ENCODE measurements around the gene GPER1. TPM values are rescaled to one million over a fixed set of nuclear protein-coding genes. Genes with fewer than 3 reads are reported as not detected.

The GPER1 gene
- total RNA-seq, 1 experiment from 2014 or later: not detected

DNA sequence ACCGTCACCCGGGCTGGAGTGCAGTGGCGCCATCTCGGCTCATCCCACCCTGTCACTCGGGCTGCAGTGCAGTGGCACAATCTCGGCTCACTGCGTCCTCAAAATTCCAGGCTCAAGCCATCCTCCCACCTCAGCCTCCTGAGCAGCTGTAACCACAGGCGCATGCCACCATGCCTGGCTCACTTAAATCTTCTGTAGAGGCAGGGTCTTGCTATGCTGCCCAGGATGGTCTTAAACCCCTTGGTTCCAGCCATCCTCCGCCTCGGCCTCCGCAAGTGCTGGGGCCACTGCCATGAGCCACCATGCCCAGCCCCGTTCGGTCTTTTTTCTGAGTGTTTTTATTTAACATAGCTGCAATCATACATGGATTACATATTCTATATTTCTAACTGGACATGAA lies 41.5 kb downstream of the GPER1 start:
- H3K4me1 Mint-ChIP-seq: peaks cover 0 to 2% of the 10 kb centered on the region in 2 experiments; a peak in 1 of 4 replicates
- Histone ChIP-seq H2BK5ac (ENCODE audit: insufficient read length, low read length) (no peak overlapping the region), H3K27ac (ENCODE audit: insufficient read length, low read depth, low read length) (no peak overlapping the region), H4K91ac (ENCODE audit: insufficient read length, low read depth, low read length) (no peak overlapping the region), H3K27me3 (ENCODE audit: insufficient read depth, low read length) (no peaks in the 10 kb centered on the region), H2BK15ac (ENCODE audit: low read depth, low read length) (no peak overlapping the region), H2BK20ac (ENCODE audit: low read depth, low read length, poor library complexity, severe bottlenecking) (no peak overlapping the region), H3K9me3 (ENCODE audit: control insufficient read depth, low read depth, low read length) (no peaks in the 10 kb centered on the region), H3K23ac (ENCODE audit: insufficient read length, low read depth, low read length) (no peak overlapping the region), H3K4me1 (ENCODE audit: insufficient read depth, low read length) (no peaks in the 10 kb centered on the region), H3K4me2 (ENCODE audit: insufficient read depth, insufficient read length, low read length) (no peak overlapping the region), H4K8ac (replicated peaks; ENCODE audit: insufficient read length, low read depth, low read length) (no peak overlapping the region), H3K79me1 (ENCODE audit: insufficient read depth, low read depth, low read length, poor library complexity, severe bottlenecking) (peaks cover 5% of the 10 kb centered on the region), H3K23me2 (ENCODE audit: insufficient read length, low read depth, low read length, poor library complexity, severe bottlenecking) (no peaks in the 10 kb centered on the region), H4K20me1 (ENCODE audit: control insufficient read depth, insufficient read depth, insufficient read length) (no peaks in the 10 kb centered on the region), H3T11ph (ENCODE audit: low read length) (no peak overlapping the region), H2BK12ac (ENCODE audit: insufficient read length, low read depth, low read length) (no peak overlapping the region), H2AFZ (ENCODE audit: low read length) (no peak overlapping the region), H2BK120ac (ENCODE audit: low read depth, low read length, poor library complexity, severe bottlenecking) (no peak overlapping the region), H3K79me2 (ENCODE audit: insufficient read depth, low read length) (peaks cover 3% of the 10 kb centered on the region; the same call in 1 of the 2 replicates), H2AK5ac (ENCODE audit: insufficient read length, low read length) (no peak overlapping the region), H3K14ac (ENCODE audit: insufficient read depth, low read length) (no peak overlapping the region), H3K56ac (ENCODE audit: insufficient read length, low read depth, low read length) (no peak overlapping the region), H3K18ac (ENCODE audit: insufficient read length, low read depth, low read length) (no peak overlapping the region), H3K4ac (ENCODE audit: low read depth, low read length) (no peak overlapping the region), H4K5ac (ENCODE audit: insufficient read length, low read depth, low read length) (no peak overlapping the region), H3K9ac (ENCODE audit: extremely low read depth, insufficient read length, low read length) (no peak overlapping the region)
- H3K4me3 Mint-ChIP-seq: no peak overlapping the region
- WGBS (ENCODE audit: extremely low coverage, insufficient read length, low lambda C conversion rate): no CpG with 5 or more reads among the region's 13 CpGs
- no peak for DNase-seq
- peaks cover 24 to 43% (median 36%) of the 10 kb centered on the region in 3 experiments for H3K36me3 Mint-ChIP-seq (ENCODE audit: insufficient read depth in 1 of 3, low read depth in 3 of 3)
- TF ChIP-seq, protein P1, sequence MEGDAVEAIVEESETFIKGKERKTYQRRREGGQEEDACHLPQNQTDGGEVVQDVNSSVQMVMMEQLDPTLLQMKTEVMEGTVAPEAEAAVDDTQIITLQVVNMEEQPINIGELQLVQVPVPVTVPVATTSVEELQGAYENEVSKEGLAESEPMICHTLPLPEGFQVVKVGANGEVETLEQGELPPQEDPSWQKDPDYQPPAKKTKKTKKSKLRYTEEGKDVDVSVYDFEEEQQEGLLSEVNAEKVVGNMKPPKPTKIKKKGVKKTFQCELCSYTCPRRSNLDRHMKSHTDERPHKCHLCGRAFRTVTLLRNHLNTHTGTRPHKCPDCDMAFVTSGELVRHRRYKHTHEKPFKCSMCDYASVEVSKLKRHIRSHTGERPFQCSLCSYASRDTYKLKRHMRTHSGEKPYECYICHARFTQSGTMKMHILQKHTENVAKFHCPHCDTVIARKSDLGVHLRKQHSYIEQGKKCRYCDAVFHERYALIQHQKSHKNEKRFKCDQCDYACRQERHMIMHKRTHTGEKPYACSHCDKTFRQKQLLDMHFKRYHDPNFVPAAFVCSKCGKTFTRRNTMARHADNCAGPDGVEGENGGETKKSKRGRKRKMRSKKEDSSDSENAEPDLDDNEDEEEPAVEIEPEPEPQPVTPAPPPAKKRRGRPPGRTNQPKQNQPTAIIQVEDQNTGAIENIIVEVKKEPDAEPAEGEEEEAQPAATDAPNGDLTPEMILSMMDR (conservative IDR thresholded peaks at IDR 0.05): no peak
- H3K27ac Mint-ChIP-seq: no peak overlapping the region; a peak in 1 of 7 replicates
- H3K27me3 Mint-ChIP-seq (ENCODE audit: low read depth): no peaks in the 10 kb centered on the region
- H3K9me3 Mint-ChIP-seq: peaks cover 6 to 7% of the 10 kb centered on the region in 2 experiments

Data from H9 (cell line).